HepG2 (cell line): Measurements from ENCODE around the gene TBC1D2B. TPM values are rescaled to one million over a fixed set of nuclear protein-coding genes. Genes with fewer than 3 reads are reported as not detected.

Experiments used
- DNMT3B ChIP-seq: conservative IDR thresholded peaks from 2 replicates; pipeline ENCODE4 v1.6.1; 2016; ENCODE audit warnings: missing biosample characterization, control low read depth
- GLI4 ChIP-seq: sonication (generic); formaldehyde crosslinking; IDR thresholded peaks from 2 replicates; pipeline ENCODE4 v1.5.1; 2020; ENCODE audit warnings: missing genetic modification reagents, mild to moderate bottlenecking, moderate library complexity, borderline replicate concordance
- HNRNPLL ChIP-seq: fragments of 200-400 bp; formaldehyde crosslinking; IDR thresholded peaks from 2 replicates; pipeline ENCODE4 v1.6.1; 2017; ENCODE audit warnings: mild to moderate bottlenecking, low read depth, low read length; ENCODE audit not compliant: poor library complexity, severe bottlenecking
- KDM4B ChIP-seq: sonication (generic); formaldehyde crosslinking; IDR thresholded peaks from 2 replicates; pipeline ENCODE4 v1.4.0; 2020; ENCODE audit warnings: missing genetic modification reagents
- KLF12 ChIP-seq: sonication (generic); formaldehyde crosslinking; IDR thresholded peaks from 2 replicates; pipeline ENCODE4 v1.4.0; 2020; ENCODE audit warnings: missing genetic modification reagents, borderline replicate concordance
- KLF16 ChIP-seq, 2 experiments: sonication (generic) in 1 of 2; formaldehyde crosslinking in 1 of 2; IDR thresholded peaks; 2 replicates each; pipeline versions ENCODE4 v1.6.1 to v1.8.0; 2016 to 2023; ENCODE audit warnings: missing genetic modification reagents in 2 of 2, missing compliant biosample characterization in 1 of 2
- MAFF ChIP-seq: IDR thresholded peaks from 2 replicates; pipeline ENCODE4 v1.6.1; 2011; ENCODE audit warnings: low read depth, low read length, improper control_type of control experiment
- NCOA5 ChIP-seq: sonication (generic); formaldehyde crosslinking; IDR thresholded peaks from 2 replicates; pipeline ENCODE4 v1.4.0; 2020; ENCODE audit warnings: missing genetic modification reagents
- NR2C2 ChIP-seq: sonication (generic); formaldehyde crosslinking; IDR thresholded peaks from 2 replicates; pipeline ENCODE4 v1.4.0; 2020; ENCODE audit warnings: missing genetic modification reagents, mild to moderate bottlenecking, moderate library complexity, borderline replicate concordance
- PBX3 ChIP-seq: sonication (generic); formaldehyde crosslinking; IDR thresholded peaks from 2 replicates; pipeline ENCODE4 v1.8.1; 2023; ENCODE audit warnings: missing genetic modification reagents, inconsistent platforms, borderline replicate concordance
- REL ChIP-seq: sonication (generic); formaldehyde crosslinking; conservative IDR thresholded peaks from 2 replicates; pipeline ENCODE4 v1.8.0; 2022; ENCODE audit warnings: mild to moderate bottlenecking, missing genetic modification reagents, moderate library complexity
- RFX1 ChIP-seq: fragments of 450-650 bp; IDR thresholded peaks from 2 replicates; pipeline ENCODE4 v1.6.1; 2017
- SNAPC4 ChIP-seq: sonication (generic); formaldehyde crosslinking; IDR thresholded peaks from 2 replicates; pipeline ENCODE4 v1.4.0; 2020; ENCODE audit warnings: mild to moderate bottlenecking, missing genetic modification reagents
- SRY ChIP-seq: sonication (generic); formaldehyde crosslinking; IDR thresholded peaks from 2 replicates; pipeline ENCODE4 v1.8.0; 2022; ENCODE audit warnings: mild to moderate bottlenecking, missing genetic modification reagents
- TCF7L2 ChIP-seq: IDR thresholded peaks from 2 replicates; pipeline ENCODE4 v1.6.1; 2011; ENCODE audit warnings: mild to moderate bottlenecking, low read depth, low read length, moderate library complexity
- ZMYM2 ChIP-seq: sonication (generic); formaldehyde crosslinking; IDR thresholded peaks from 2 replicates; pipeline ENCODE4 v1.8.0; 2022; ENCODE audit warnings: mild to moderate bottlenecking, missing genetic modification reagents
- ZNF205 ChIP-seq: IDR thresholded peaks from 2 replicates; pipeline ENCODE4 v1.6.1; 2018; ENCODE audit warnings: missing biosample characterization, missing genetic modification reagents
- ZNF230 ChIP-seq: sonication (generic); formaldehyde crosslinking; IDR thresholded peaks from 2 replicates; pipeline ENCODE4 v1.4.0; 2020; ENCODE audit warnings: mild to moderate bottlenecking, missing genetic modification reagents
- ZNF3 ChIP-seq: IDR thresholded peaks from 2 replicates; pipeline ENCODE4 v1.7.0; 2017; ENCODE audit warnings: inconsistent platforms
- ZNF746 ChIP-seq: sonication (generic); formaldehyde crosslinking; IDR thresholded peaks from 2 replicates; pipeline ENCODE4 v1.8.0; 2022; ENCODE audit warnings: mild to moderate bottlenecking, missing genetic modification reagents
- polyA plus RNA-seq, 8 experiments: library from polyadenylated mRNA; depleted of rRNA in 3 of 8; stranded (reverse) in 7 of 8; unstranded in 1 of 8; fragments of >200 nt; fragmentation: Illumina TruSeq in 4 of 8; extraction: Trizol in 4 of 8; gene quantifications; 2 replicates each; pipeline versions ENCODE4 v1.2.1 to v1.2.3, GENCODE V29; 2011 to 2016; ENCODE audit warnings: low read depth in 4 of 8, missing spikeins in 1 of 8, mixed read lengths in 1 of 8; ENCODE audit not compliant: insufficient read depth in 1 of 8
- total RNA-seq, 5 experiments: library from RNA; depleted of rRNA; stranded (reverse); fragments of >200 nt; fragmentation: Illumina TruSeq; extraction: Trizol; gene quantifications; 2 replicates each; pipeline ENCODE4 v1.2.3, GENCODE V29; 2016; ENCODE audit warnings: low read depth in 1 of 5
- TF ChIP-seq, protein P1 (sequence below): sonication (generic); formaldehyde crosslinking; IDR thresholded peaks from 2 replicates; pipeline ENCODE4 v1.4.0; 2020; ENCODE audit warnings: missing genetic modification reagents

Gene TBC1D2B
- total and polyA plus RNA-seq, 2 of the 13 experiments (the other 11 are each of a cell fraction or from before 2014, with no cell fraction given): 10.1 to 14.4 TPM

GRCh38 chr15:78077053-78077870, at the start of gene TBC1D2B (continued):
- no peak for TF ChIP-seq MAFF
- TF ChIP-seq PBX3: no peak
- TF ChIP-seq TCF7L2: no peak
- no peak; a peak in 1 of 4 replicates for TF ChIP-seq KLF16 (CRISPR knock-in tag; IDR thresholded peaks at IDR 0.05)
- TF ChIP-seq ZNF205 (CRISPR knock-in tag): no peak
- no peak for TF ChIP-seq KDM4B
- no peak for TF ChIP-seq SNAPC4
- TF ChIP-seq NCOA5 (CRISPR knock-in tag): no peak
- TF ChIP-seq ZNF3 (CRISPR knock-in tag): no peak
- TF ChIP-seq SRY: peak; percentile 86; the same call in 1 of the 2 replicates
- no peak for TF ChIP-seq ZNF230
- TF ChIP-seq KLF12: no peak
- TF ChIP-seq NR2C2 (CRISPR knock-in tag): peak; percentile 64; the same call in 1 of the 2 replicates
- TF ChIP-seq GLI4: no peak
- TF ChIP-seq ZNF746: 0 out of 2 replicates have a peak, but pooled peaks have one; percentile 57
- no peak for TF ChIP-seq RFX1
- TF ChIP-seq REL (CRISPR knock-in tag): no peak
- TF ChIP-seq, protein P1, sequence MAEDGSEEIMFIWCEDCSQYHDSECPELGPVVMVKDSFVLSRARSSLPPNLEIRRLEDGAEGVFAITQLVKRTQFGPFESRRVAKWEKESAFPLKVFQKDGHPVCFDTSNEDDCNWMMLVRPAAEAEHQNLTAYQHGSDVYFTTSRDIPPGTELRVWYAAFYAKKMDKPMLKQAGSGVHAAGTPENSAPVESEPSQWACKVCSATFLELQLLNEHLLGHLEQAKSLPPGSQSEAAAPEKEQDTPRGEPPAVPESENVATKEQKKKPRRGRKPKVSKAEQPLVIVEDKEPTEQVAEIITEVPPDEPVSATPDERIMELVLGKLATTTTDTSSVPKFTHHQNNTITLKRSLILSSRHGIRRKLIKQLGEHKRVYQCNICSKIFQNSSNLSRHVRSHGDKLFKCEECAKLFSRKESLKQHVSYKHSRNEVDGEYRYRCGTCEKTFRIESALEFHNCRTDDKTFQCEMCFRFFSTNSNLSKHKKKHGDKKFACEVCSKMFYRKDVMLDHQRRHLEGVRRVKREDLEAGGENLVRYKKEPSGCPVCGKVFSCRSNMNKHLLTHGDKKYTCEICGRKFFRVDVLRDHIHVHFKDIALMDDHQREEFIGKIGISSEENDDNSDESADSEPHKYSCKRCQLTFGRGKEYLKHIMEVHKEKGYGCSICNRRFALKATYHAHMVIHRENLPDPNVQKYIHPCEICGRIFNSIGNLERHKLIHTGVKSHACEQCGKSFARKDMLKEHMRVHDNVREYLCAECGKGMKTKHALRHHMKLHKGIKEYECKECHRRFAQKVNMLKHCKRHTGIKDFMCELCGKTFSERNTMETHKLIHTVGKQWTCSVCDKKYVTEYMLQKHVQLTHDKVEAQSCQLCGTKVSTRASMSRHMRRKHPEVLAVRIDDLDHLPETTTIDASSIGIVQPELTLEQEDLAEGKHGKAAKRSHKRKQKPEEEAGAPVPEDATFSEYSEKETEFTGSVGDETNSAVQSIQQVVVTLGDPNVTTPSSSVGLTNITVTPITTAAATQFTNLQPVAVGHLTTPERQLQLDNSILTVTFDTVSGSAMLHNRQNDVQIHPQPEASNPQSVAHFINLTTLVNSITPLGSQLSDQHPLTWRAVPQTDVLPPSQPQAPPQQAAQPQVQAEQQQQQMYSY (CRISPR knock-in tag): peak; percentile 48; the same call in 1 of the 2 replicates
- TF ChIP-seq DNMT3B (CRISPR knock-in tag): no peak
- peak; percentile 88 for TF ChIP-seq HNRNPLL
- TF ChIP-seq ZMYM2 (CRISPR knock-in tag): no peak
